Measurements from ENCODE around the gene CORIN.

CORIN gene

GRCh38 chr4:47817275-47817674 is 20.6 kb downstream of the CORIN start:
- H3K9ac ChIP-seq (ENCODE audit: low read length) = no peak overlapping the region

GRCh38 chr4:47816748-47817147 is 21.1 kb downstream of the CORIN start:
- no peaks in the 10 kb centered on the region for H3F3A ChIP-seq (ENCODE audit: insufficient read depth)
- H3K79me2 ChIP-seq (ENCODE audit: insufficient read depth, low read length) = no peaks in the 10 kb centered on the region
- H3K4me2 ChIP-seq (ENCODE audit: low read depth, low read length, poor library complexity, severe bottlenecking) = no peak overlapping the region
- TF ChIP-seq CTCF (IDR thresholded peaks at IDR 0.05; ENCODE audit: insufficient read depth, low read length, poor library complexity, severe bottlenecking) (no peak), EZH2phosphoT487 (conservative IDR thresholded peaks at IDR 0.05; ENCODE audit: low read length) (no peak)
- H3K36me3 ChIP-seq (ENCODE audit: low read length) = no peaks in the 10 kb centered on the region
- no peaks in the 10 kb centered on the region for H3K9me2 ChIP-seq (replicated peaks; ENCODE audit: insufficient read depth, low read length)
- no peak overlapping the region for H3K9ac ChIP-seq (ENCODE audit: low read length)
- H3K27me3 ChIP-seq (ENCODE audit: low read length) = no peaks in the 10 kb centered on the region
- H3K4me3 ChIP-seq (ENCODE audit: insufficient read depth, low read length, poor library complexity, severe bottlenecking) = no peak overlapping the region
- H4K20me1 ChIP-seq (ENCODE audit: low read depth, low read length) = no peaks in the 10 kb centered on the region
- H3K9me3 ChIP-seq (ENCODE audit: insufficient read depth, low read length) = no peaks in the 10 kb centered on the region
- no peak overlapping the region for H3K27ac ChIP-seq (ENCODE audit: low read depth, low read length)
- H2AFZ ChIP-seq (ENCODE audit: low read depth, low read length, severe bottlenecking) = no peak overlapping the region

More at GRCh38 chr4:47817275-47817674, 20.6 kb downstream of the CORIN start:
- Histone ChIP-seq H3K9me3 (ENCODE audit: insufficient read depth, low read length) (no peaks in the 10 kb centered on the region), H2AFZ (ENCODE audit: low read depth, low read length, severe bottlenecking) (no peak overlapping the region), H3K36me3 (ENCODE audit: low read length) (no peaks in the 10 kb centered on the region), H3K4me2 (ENCODE audit: low read depth, low read length, poor library complexity, severe bottlenecking) (no peak overlapping the region), H3K4me3 (ENCODE audit: insufficient read depth, low read length, poor library complexity, severe bottlenecking) (no peak overlapping the region), H4K20me1 (ENCODE audit: low read depth, low read length) (no peaks in the 10 kb centered on the region), H3K9me2 (replicated peaks; ENCODE audit: insufficient read depth, low read length) (no peaks in the 10 kb centered on the region), H3F3A (ENCODE audit: insufficient read depth) (no peaks in the 10 kb centered on the region), H3K27me3 (ENCODE audit: low read length) (no peaks in the 10 kb centered on the region), H3K79me2 (ENCODE audit: insufficient read depth, low read length) (no peaks in the 10 kb centered on the region), H3K27ac (ENCODE audit: low read depth, low read length) (no peak overlapping the region)
- TF ChIP-seq CTCF (IDR thresholded peaks at IDR 0.05; ENCODE audit: insufficient read depth, low read length, poor library complexity, severe bottlenecking) = no peak

DNA sequence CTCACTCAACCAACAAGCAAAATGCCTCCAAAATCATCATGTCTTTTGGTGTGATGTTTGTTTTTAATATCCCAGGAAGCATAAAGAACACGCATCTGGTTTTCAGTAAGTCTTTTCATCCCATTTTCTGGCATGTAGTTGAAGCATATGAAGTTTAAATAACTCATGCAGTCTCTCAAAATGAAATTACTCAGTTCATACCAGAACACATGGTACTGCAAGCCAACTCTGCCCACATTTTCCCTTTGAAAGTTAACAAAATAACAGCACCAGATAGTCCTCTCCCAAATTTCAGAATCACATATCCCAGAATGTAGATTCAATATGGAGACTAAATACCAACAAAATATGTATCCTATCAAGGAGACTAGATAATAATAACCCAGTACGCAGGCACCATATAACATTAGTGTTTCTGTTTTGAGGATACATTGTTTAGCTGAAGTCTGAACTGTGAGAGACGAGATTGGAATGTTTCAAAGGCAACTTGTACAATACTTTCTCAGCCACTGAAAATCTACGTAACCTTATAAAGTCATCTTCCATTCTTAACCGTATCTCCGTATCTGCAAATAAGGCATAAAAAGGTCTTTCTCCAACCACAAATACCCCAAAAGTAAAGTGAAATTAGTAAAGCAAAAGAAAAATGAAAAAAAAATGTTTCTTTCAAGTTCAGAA is 23.1 kb downstream of the CORIN start:
- H2AFZ ChIP-seq (ENCODE audit: low read depth, low read length, severe bottlenecking) = no peak overlapping the region
- no peak overlapping the region for H3K4me2 ChIP-seq (ENCODE audit: low read depth, low read length, poor library complexity, severe bottlenecking)
- H3K9me2 ChIP-seq (replicated peaks; ENCODE audit: insufficient read depth, low read length) = no peaks in the 10 kb centered on the region
- H3K36me3 ChIP-seq (ENCODE audit: low read length) = no peaks in the 10 kb centered on the region
- H3K79me2 ChIP-seq (ENCODE audit: insufficient read depth, low read length) = no peaks in the 10 kb centered on the region
- no peak overlapping the region for H3K4me3 ChIP-seq (ENCODE audit: insufficient read depth, low read length, poor library complexity, severe bottlenecking)
- TF ChIP-seq EZH2phosphoT487 (conservative IDR thresholded peaks at IDR 0.05; ENCODE audit: low read length) (no peak), CTCF (IDR thresholded peaks at IDR 0.05; ENCODE audit: insufficient read depth, low read length, poor library complexity, severe bottlenecking) (no peak)
- no peaks in the 10 kb centered on the region for H3F3A ChIP-seq (ENCODE audit: insufficient read depth)
- no peaks in the 10 kb centered on the region for H4K20me1 ChIP-seq (ENCODE audit: low read depth, low read length)
- no peaks in the 10 kb centered on the region for H3K27me3 ChIP-seq (ENCODE audit: low read length)
- H3K9ac ChIP-seq (ENCODE audit: low read length) = no peak overlapping the region
- no peak overlapping the region for H3K27ac ChIP-seq (ENCODE audit: low read depth, low read length)
- no peaks in the 10 kb centered on the region for H3K9me3 ChIP-seq (ENCODE audit: insufficient read depth, low read length)
